Hair follicle dermal papilla cell (primary cell): ENCODE measurements around the gene RBM28. TPM values are rescaled to one million over a fixed set of nuclear protein-coding genes. Genes with fewer than 3 reads are reported as not detected.

Experiments used
- small RNA-seq: library from RNA; depleted of rRNA; stranded (forward); fragments of <200 nt; gene quantifications from one replicate; pipeline ENCODE3, GENCODE V24; 2012
- total RNA-seq: library from RNA; depleted of rRNA; stranded (reverse); fragments of >200 nt; gene quantifications from 2 replicates; pipeline ENCODE4 v1.2.3, GENCODE V29; 2012

RBM28 gene, protein sequence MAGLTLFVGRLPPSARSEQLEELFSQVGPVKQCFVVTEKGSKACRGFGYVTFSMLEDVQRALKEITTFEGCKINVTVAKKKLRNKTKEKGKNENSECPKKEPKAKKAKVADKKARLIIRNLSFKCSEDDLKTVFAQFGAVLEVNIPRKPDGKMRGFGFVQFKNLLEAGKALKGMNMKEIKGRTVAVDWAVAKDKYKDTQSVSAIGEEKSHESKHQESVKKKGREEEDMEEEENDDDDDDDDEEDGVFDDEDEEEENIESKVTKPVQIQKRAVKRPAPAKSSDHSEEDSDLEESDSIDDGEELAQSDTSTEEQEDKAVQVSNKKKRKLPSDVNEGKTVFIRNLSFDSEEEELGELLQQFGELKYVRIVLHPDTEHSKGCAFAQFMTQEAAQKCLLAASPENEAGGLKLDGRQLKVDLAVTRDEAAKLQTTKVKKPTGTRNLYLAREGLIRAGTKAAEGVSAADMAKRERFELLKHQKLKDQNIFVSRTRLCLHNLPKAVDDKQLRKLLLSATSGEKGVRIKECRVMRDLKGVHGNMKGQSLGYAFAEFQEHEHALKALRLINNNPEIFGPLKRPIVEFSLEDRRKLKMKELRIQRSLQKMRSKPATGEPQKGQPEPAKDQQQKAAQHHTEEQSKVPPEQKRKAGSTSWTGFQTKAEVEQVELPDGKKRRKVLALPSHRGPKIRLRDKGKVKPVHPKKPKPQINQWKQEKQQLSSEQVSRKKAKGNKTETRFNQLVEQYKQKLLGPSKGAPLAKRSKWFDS
- 22.4 and 25.3 TPM in 2 replicates for total RNA-seq

DNA sequence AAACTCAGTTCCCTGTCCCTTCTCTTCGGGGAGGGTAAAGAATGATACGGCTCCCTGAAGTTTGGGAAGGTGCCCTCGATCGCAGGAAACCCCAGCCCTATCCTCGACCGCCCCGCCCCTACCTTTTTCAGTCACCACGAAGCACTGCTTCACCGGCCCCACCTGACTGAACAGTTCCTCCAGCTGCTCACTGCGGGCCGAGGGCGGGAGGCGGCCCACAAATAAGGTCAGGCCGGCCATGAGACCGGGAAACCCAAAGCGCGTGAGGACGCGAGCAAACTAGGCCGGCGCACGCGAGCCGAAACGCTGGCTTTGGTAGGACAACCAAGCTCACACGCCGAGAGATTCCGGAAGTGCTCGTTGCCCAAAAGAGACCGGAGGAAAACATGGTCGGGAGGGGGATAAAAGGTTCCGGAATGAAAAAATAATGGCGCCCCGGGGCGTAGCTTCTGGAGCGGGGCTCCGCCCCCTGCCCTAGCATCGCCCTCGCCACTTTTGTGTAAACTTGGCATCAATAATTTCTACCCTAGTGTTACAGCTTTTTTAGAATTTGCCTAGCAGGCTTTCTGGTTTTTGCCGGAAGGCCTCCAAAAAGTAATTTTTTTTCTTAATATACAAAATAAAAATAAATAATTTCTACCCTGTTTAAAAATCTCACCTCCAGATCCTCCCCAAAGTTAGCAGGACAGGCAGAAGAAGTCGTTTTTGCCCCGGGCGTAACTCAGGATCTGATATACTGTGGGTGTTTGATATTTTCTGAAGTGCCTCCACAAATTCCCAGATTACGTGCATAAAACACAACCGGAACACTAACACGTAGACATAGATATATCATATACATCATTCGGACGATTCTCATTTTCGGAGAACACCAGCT is at the start of gene RBM28:
Gene RBM28 (minus strand): TSS at position 355 of the 877 bp plus-strand sequence. CDS start 115 bp downstream, at position 240.

DNA sequence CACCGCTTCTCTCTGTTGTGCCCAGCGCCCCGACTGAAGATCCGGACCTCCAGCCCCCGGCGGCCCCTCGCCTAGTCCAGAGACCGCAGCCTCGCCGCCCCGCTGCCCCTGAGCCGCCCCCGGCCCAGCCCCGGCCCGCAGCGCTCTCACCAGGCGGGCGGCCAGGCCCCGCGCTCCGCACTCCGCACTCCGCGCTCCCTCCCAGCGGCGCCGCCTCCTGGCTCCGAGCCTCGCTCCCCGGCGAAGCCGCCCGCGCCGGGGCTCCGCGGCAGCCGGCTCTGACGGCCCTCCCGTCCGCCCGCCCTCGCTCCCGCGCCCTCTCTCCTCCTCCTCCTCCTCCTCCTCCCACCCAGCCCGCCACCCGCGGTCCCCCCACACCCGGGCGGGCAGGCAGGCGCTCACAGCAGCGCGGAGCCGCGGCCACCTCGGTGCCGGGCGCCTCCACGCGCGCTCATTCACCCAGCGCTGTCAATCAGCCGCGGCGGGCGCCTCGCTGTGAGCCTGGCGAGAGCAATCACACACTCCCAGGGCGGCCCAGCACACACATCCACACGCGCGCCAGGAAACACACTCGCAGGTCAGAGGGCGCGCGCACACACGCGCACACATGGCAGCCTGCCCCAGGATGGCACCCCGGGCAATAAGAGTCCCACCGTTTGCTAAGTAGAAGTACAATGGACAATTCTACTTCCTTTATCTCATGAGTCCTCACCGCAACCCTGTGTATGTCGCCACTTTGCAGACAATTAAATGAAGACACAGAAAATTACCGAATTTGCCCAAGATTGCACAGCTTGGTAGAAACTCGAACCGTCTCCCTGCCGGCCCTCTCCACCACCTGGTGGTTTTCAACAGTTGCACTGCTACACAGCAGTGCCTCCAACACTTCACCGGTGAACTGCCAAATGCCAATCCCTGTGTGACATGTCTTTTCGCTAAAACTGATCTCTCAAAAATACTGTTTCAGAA is 18.0 kb upstream of the RBM28 start, which contains the start of gene PRRT4:
Gene PRRT4 (minus strand): TSS at position 280 of the 969 bp plus-strand sequence.

Small RNAs within 50 kb of the gene (small RNA-seq; reads per million reads assigned to genes)
- gene RNU7-27P = not detected

Other genes starting within 250 kb of the RBM28 start
- 3.1 and 4.1 TPM in 2 replicates for gene LEP, start 102.6 kb downstream of the RBM28 start, total RNA-seq
- 0.16 and 0.24 TPM in 2 replicates for gene PRRT4, start 17.8 kb upstream of the RBM28 start, total RNA-seq
- 46.6 and 54.5 TPM in 2 replicates for gene IMPDH1, start 66.1 kb upstream of the RBM28 start, total RNA-seq
- 15.4 and 22.4 TPM in 2 replicates for gene HILPDA, start 112.0 kb upstream of the RBM28 start, total RNA-seq
- 32.6 and 33.8 TPM in 2 replicates for gene METTL2B, start 132.8 kb upstream of the RBM28 start, total RNA-seq